ENCODE results near the gene TCHH. TPM values are rescaled to one million over a fixed set of nuclear protein-coding genes. Genes with fewer than 3 reads are reported as not detected.

TCHH gene, protein sequence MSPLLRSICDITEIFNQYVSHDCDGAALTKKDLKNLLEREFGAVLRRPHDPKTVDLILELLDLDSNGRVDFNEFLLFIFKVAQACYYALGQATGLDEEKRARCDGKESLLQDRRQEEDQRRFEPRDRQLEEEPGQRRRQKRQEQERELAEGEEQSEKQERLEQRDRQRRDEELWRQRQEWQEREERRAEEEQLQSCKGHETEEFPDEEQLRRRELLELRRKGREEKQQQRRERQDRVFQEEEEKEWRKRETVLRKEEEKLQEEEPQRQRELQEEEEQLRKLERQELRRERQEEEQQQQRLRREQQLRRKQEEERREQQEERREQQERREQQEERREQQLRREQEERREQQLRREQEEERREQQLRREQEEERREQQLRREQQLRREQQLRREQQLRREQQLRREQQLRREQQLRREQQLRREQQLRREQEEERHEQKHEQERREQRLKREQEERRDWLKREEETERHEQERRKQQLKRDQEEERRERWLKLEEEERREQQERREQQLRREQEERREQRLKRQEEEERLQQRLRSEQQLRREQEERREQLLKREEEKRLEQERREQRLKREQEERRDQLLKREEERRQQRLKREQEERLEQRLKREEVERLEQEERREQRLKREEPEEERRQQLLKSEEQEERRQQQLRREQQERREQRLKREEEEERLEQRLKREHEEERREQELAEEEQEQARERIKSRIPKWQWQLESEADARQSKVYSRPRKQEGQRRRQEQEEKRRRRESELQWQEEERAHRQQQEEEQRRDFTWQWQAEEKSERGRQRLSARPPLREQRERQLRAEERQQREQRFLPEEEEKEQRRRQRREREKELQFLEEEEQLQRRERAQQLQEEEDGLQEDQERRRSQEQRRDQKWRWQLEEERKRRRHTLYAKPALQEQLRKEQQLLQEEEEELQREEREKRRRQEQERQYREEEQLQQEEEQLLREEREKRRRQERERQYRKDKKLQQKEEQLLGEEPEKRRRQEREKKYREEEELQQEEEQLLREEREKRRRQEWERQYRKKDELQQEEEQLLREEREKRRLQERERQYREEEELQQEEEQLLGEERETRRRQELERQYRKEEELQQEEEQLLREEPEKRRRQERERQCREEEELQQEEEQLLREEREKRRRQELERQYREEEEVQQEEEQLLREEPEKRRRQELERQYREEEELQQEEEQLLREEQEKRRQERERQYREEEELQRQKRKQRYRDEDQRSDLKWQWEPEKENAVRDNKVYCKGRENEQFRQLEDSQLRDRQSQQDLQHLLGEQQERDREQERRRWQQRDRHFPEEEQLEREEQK (N-terminal part only)
- total RNA-seq, result not detected in 2 replicates

DNA sequence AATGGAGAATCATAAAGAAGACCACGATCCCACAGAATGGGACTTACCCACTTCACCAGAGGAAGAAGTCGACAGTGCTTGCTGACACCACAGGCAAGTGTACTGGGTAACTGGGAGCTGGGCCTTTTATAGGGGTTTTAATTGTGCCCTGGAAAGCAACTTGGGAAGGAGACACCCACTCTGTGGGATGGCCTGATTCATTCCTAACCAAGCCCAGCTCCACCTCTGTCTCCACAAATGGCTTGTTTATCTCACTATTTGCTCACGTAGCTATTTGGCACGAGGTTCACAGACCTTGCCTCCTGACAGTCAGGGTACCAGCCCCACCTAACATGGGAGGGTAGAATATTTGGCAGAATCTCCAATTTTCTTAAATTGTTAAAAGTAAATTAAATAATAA, at the start of gene TCHH:
TSS of gene TCHH (minus strand) at position 101 of the 400 bp plus-strand sequence. CDS start 1,364 bp downstream, outside the sequence.

DNA sequence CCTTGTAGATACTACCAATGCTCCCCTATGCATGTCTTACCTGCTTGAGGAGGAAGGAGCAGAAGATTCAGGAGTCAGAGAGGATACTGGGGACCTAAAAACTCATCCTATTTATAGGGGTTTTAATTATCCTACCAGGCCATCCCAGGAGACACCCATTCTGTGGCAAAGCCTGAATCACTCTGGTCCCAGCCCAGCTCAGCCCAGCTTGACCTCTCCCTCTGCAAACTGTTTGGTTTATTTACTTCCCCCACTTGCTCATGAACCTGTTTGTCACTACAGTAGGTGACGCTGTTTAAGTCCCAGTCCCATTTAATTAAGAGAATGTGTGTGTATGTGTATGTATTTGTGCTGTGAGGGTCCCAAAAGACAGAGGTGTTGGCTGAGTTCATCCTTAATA, 43.9 kb upstream of the TCHH start, which contains the start of gene RPTN:
TSS of gene RPTN (minus strand) at position 85 of the 400 bp plus-strand sequence. CDS start 1,339 bp downstream, outside the sequence.

DNA sequence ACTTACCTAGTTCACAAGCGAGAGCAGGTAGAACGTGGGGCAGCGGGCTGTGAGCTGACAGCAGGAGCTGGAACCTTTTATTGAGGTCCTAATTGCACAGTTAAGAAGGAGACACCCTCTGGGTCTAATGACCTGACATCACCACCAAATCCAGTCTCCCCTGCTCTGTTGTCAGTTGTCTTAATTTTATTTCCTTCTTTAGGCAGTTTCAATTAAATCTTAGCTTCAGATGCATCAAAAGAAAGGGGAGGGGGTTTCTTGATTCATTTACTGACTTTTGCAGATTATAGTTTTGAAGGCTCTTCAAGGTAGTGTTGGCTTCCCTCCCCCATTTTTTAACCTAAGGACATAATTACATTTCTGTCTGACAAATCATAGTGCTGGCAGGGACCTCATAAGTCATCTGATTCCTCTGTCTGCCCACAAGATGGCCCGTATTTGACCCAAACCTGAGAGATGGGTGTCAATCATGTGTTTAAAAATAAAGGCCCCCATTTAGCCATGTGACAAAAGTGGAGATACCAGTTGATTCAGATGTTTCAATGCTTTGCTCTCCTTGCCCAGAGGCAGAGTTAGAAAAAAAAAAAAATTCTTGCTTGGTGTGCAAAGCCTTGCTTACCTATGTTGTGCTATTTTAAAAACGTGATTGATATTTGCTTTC, 26.1 kb downstream of the TCHH start, which contains the start of gene TCHHL1:
TSS of gene TCHHL1 (minus strand) at position 51 of the 661 bp plus-strand sequence. CDS start 921 bp downstream, outside the sequence.

Small RNA genes within 50 kb of the gene (small RNA-seq; reads per million reads assigned to genes)
- gene SPTLC1P4, result not detected

Other genes starting within 250 kb of the TCHH start
- gene THEM4, start 205.9 kb downstream of the TCHH start, total RNA-seq, result 14.4 and 22.3 TPM in 2 replicates
- gene S100A10, start 121.6 kb downstream of the TCHH start, total RNA-seq, result 120 and 122 TPM in 2 replicates
- 108 and 113 TPM in 2 replicates for gene S100A11, start 78.4 kb downstream of the TCHH start, total RNA-seq
- gene TCHHL1, start 26.4 kb downstream of the TCHH start, total RNA-seq, result not detected in 2 replicates
- not detected in 2 replicates for gene RPTN, start 43.8 kb upstream of the TCHH start, total RNA-seq
- not detected in 2 replicates for gene HRNR, start 108.7 kb upstream of the TCHH start, total RNA-seq
- gene FLG, start 209.8 kb upstream of the TCHH start, total RNA-seq, result not detected in 2 replicates
- gene FLG2, start 244.6 kb upstream of the TCHH start, total RNA-seq, result not detected in 2 replicates

Measured in vein endothelial cell (primary cell).